ENCODE data around the gene PLCB2. TPM values are rescaled to one million over a fixed set of nuclear protein-coding genes. Genes with fewer than 3 reads are reported as not detected.

PLCB2 gene
- total RNA-seq, 1 experiment from 2014 or later, result 1.7 TPM

DNA sequence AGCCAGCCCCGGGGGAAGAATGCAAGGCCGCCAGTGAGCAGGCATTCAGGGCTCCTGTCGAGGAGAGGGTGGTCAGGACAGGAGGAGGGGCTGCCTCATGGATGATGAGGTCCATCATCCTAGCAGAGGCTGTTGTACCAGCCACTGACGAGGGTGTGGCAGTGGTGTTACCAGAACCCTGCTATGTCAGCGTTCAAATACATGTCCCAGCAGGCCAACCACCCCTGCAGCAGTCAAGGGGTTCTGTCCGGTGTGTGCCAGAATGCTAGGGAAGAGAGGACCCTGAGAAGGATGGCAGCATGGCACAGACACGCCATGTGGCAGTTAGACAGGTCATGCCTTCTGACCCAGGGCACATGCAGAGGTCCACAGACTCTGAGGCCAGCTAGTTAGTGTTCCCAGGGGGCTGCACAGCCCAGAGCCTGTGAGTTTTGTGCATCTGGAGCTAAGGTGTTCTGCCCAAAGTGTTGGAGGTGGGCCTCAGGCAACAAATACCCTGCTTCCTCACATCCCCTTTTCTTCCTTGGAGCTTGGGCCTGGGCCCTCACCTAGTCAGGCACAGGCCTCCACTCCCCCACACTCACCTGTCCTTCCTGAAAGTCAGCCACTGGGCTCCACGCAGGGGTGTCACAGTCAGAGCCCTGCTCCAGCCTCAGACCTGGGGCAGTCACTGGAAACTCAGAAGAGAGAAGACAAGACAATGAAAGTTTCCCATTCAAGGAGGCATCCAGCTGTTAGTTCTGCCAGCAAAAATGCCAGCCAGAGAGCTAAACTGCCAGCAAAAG lies 61.0 kb downstream of the PLCB2 start:
- CTCF ChIA-PET, result no interaction called here
- TF ChIP-seq POLR2AphosphoS5 (IDR thresholded peaks at IDR 0.05; ENCODE audit: low read depth, low read length) (no peak), SIN3A (IDR thresholded peaks at IDR 0.05; ENCODE audit: borderline replicate concordance, insufficient read depth, low read depth, low read length) (no peak), TCF7L2 (IDR thresholded peaks at IDR 0.05; ENCODE audit: low read depth, low read length) (no peak)
- no peak for DNase-seq (ENCODE audit: low read depth, low spot score)
- H3K4me3 ChIP-seq (ENCODE audit: low read depth in 2 of 2, low read length in 2 of 2), result no peak overlapping the region
- POLR2A ChIA-PET, result no interaction called here
- H3K27me3 ChIP-seq (ENCODE audit: control insufficient read depth, insufficient read depth, low read length), result no peaks in the 10 kb centered on the region; the same call in 1 of the 2 replicates
- intact Hi-C loops (cut with micrococcal nuclease; ENCODE audit: unreplicated experiment), result no loop called here
- in situ Hi-C loops (cut with HindIII; ENCODE audit: low pct_unique_long_range_greater_than_20kb, low sequenced_read_pairs), result no loop called here
- BruUV-seq (replicated peaks), result no TSS peak
- H3K36me3 ChIP-seq (ENCODE audit: control insufficient read depth, insufficient read depth, low read length), result no peaks in the 10 kb centered on the region
- H3K9me3 ChIP-seq (ENCODE audit: control insufficient read depth, insufficient read depth, low read depth, low read length), result no peaks in the 10 kb centered on the region
- H3K4me1 ChIP-seq (ENCODE audit: control insufficient read depth, insufficient read depth, low read length), result peaks cover 13% of the 10 kb centered on the region; the same call in 1 of the 2 replicates
- no peak overlapping the region for H3K27ac ChIP-seq (ENCODE audit: low read length)
- no peak for ATAC-seq

DNA sequence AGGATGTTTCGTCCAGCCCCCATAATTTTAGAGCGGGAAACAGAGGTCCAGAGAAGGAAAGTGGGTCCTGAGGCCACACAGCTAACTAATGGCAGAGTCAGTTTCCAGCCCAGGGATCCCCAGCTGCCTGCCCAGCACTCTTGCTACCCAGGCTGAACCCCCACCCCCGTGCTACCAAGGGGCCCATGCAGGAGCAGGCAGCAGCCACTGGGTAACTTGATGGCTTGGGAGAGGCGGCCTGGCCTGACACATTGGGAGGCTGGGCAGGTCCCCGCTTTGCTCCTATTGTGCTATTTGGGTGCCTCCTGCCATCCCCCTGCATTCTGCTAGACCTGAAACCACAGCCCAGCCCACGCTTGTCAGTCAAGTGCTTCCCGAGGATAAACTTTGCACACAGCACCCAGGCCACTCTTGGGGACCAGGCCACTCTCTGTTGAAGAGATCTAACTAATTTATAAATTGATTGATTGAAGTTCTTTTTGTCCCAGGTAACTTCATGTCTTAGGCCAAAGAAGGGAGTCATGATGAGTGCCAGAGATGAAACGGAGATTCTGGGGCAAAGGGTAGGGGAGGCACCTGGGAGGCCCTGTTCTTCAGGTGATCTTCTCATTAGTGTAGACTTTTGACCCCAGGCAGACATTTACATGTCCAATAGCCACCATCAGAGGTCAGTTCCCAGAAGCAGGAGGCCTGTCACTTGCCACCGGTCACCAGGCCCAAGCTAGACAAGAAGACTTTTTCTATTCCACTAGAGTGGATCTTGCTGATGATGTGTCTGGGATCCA lies 61.9 kb downstream of the PLCB2 start:
- intact Hi-C loops (cut with micrococcal nuclease; ENCODE audit: unreplicated experiment), result no loop called here
- no peaks in the 10 kb centered on the region for H3K9me3 ChIP-seq (ENCODE audit: control insufficient read depth, insufficient read depth, low read depth, low read length)
- BruUV-seq (replicated peaks), result no TSS peak
- no peak for ATAC-seq
- no peak overlapping the region for H3K4me3 ChIP-seq (ENCODE audit: low read depth in 2 of 2, low read length in 2 of 2)
- ChIA-PET POLR2A (interaction anchor here (0.6 kb wide), 1 partner anchor 88 kb away, joined by 3 read pairs; no protein-coding TSS in a partner anchor), CTCF (interaction anchor here (0.8 to 1.2 kb wide), 2 partner anchors 9 to 229 kb away, joined by 3 to 4 read pairs; no protein-coding TSS in a partner anchor)
- H3K36me3 ChIP-seq (ENCODE audit: control insufficient read depth, insufficient read depth, low read length), result no peaks in the 10 kb centered on the region
- TF ChIP-seq POLR2AphosphoS5 (IDR thresholded peaks at IDR 0.05; ENCODE audit: low read depth, low read length) (no peak), TCF7L2 (IDR thresholded peaks at IDR 0.05; ENCODE audit: low read depth, low read length) (no peak), SIN3A (IDR thresholded peaks at IDR 0.05; ENCODE audit: borderline replicate concordance, insufficient read depth, low read depth, low read length) (no peak)
- TF ChIP-seq, protein P1, sequence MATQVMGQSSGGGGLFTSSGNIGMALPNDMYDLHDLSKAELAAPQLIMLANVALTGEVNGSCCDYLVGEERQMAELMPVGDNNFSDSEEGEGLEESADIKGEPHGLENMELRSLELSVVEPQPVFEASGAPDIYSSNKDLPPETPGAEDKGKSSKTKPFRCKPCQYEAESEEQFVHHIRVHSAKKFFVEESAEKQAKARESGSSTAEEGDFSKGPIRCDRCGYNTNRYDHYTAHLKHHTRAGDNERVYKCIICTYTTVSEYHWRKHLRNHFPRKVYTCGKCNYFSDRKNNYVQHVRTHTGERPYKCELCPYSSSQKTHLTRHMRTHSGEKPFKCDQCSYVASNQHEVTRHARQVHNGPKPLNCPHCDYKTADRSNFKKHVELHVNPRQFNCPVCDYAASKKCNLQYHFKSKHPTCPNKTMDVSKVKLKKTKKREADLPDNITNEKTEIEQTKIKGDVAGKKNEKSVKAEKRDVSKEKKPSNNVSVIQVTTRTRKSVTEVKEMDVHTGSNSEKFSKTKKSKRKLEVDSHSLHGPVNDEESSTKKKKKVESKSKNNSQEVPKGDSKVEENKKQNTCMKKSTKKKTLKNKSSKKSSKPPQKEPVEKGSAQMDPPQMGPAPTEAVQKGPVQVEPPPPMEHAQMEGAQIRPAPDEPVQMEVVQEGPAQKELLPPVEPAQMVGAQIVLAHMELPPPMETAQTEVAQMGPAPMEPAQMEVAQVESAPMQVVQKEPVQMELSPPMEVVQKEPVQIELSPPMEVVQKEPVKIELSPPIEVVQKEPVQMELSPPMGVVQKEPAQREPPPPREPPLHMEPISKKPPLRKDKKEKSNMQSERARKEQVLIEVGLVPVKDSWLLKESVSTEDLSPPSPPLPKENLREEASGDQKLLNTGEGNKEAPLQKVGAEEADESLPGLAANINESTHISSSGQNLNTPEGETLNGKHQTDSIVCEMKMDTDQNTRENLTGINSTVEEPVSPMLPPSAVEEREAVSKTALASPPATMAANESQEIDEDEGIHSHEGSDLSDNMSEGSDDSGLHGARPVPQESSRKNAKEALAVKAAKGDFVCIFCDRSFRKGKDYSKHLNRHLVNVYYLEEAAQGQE (IDR thresholded peaks at IDR 0.05; ENCODE audit: insufficient read depth in 1 of 2, low read depth in 2 of 2, low read length in 1 of 2), result no peak
- TF ChIP-seq, protein P2, sequence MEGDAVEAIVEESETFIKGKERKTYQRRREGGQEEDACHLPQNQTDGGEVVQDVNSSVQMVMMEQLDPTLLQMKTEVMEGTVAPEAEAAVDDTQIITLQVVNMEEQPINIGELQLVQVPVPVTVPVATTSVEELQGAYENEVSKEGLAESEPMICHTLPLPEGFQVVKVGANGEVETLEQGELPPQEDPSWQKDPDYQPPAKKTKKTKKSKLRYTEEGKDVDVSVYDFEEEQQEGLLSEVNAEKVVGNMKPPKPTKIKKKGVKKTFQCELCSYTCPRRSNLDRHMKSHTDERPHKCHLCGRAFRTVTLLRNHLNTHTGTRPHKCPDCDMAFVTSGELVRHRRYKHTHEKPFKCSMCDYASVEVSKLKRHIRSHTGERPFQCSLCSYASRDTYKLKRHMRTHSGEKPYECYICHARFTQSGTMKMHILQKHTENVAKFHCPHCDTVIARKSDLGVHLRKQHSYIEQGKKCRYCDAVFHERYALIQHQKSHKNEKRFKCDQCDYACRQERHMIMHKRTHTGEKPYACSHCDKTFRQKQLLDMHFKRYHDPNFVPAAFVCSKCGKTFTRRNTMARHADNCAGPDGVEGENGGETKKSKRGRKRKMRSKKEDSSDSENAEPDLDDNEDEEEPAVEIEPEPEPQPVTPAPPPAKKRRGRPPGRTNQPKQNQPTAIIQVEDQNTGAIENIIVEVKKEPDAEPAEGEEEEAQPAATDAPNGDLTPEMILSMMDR (IDR thresholded peaks at IDR 0.05), result no peak
- in situ Hi-C loops (cut with HindIII; ENCODE audit: low pct_unique_long_range_greater_than_20kb, low sequenced_read_pairs), result no loop called here
- H3K27ac ChIP-seq (ENCODE audit: low read length), result no peak overlapping the region
- DNase-seq (ENCODE audit: low read depth, low spot score), result no peak
- H3K4me1 ChIP-seq (ENCODE audit: control insufficient read depth, insufficient read depth, low read length), result peaks cover 13% of the 10 kb centered on the region; the same call in 1 of the 2 replicates
- no peaks in the 10 kb centered on the region; the same call in 1 of the 2 replicates for H3K27me3 ChIP-seq (ENCODE audit: control insufficient read depth, insufficient read depth, low read length)

Measured in Panc1 (cell line).